Activated T-cell treated with anti-CD3 and anti-CD28 coated beads for 1 hour (primary cell): ENCODE results near the gene TAF13.
"Not testable (repeated sequence)": the region's sequence is repeated elsewhere in the genome, so short reads cannot be mapped to it uniquely, and the experiment has no call there.

Experiments used
- DNase-seq: peaks from one replicate; pipeline ENCODE4 v3.0.0-alpha.2; 2020; ENCODE audit warnings: low read depth

Gene TAF13

DNA sequence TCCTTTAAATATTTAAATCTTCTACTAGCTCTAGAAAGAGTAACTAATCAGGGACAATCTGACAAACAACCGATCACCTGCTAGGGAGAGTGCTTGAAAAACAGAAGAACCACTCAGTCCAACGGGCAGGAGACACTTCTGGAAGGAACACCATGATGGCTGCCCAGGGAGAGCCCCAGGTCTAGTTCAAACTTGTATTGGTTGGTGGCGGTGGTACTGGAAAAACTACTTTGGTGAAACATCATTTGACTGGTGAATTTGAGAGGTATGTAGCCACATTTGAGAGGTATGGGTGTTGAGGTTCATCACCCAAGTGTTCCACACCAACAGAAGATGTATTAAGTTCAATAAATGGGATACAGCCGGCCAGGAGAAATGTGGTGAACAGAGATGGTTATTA, 29.1 kb downstream of the TAF13 start:
- no peak for DNase-seq

DNA sequence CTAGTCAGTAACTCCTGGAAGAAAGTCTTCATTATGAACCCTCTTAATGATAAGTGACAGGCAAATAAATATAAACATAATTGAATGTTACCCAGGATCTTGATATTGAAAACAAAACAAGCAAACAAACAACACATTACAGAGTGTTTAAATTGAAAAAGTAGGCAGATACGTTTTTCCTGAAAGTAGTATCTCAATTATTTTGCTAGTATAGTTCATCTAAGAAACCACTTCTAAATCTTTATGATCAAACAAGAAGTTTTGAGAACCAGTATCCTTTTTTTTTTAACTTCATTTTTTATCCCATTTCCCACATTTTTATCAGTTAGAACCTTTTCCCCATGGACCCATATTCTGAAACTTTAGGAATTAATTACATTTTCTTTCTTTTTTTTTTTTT, 30.2 kb downstream of the TAF13 start:
- no peak for DNase-seq

DNA sequence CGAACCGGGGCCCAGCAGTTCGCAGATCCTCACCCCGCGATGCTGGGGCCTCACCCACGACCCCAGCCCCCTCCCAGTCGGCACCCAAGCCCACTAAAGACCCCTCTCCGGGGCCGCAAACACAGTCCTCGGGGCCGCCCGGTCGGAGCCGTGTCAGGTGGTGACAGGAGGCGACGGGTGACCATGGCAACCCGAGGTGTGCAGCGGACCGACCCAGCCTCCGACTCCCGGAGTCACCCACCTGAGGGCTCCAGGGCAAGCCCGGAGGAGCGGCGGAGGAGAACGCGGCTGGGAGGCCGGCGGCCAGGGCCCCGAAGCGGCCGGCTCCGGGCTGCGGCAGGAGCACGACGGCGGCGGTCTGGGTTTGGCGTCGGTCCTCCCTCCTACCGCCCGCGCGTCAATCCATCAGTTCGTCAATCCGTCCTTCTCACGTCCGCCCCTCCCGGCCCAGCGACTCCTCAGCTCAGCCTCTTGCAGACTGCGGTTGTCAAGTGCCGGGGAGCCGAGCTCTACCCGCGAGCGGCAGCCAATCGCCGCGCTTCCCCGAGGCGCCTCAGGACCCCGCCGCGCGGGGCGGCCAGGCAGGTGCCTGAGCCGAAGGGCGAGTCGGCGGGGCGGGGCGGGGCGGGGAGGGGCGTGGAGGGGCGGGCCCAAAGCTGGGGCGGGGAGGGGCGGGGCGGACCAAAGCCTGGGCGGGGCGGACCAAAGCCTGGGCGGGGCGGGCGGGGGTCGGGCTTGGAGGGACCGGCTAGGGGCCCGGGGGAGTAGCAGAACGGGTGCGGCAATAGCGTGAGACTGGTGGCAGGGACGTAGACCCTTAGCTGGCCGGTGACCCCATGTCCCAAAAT, 34.0 kb downstream of the TAF13 start, which contains the start of gene WDR47:
TSS of gene WDR47 (minus strand) at position 482 of the 848 bp plus-strand sequence. CDS start 18,590 bp downstream, outside the sequence.
- DNase-seq = peak; percentile 90

DNA sequence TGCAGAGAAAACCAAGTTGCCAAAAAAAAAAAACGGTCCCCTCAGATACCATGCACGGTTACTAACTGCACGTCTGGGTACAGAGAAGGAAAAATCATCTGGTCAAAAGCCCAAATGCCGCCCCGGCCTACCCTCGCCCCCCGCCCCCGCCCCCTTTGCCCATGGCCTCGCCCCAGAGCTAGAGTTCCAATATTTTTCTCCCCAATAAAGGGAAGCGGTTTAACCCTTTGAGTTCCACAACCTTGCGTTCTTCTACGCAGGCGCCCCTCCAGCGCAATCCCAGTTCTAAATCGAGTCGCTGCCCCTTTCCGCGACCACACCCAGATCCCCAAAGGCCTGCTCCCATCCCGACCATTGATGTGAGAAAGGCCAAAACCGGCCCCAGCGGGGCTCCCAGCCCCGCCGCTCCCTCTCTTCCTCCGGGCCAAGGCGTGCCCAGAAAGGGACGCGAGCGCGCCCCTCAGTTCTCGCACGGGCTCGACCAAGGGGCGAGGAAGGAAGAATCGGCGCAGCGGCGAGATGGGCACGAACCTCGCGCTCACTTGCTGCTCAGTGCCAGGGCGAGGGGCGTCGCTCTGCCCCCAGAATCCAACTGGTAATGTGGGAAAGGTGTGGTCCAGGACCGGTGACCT, 34.7 kb downstream of the TAF13 start:
- peak; percentile 19 for DNase-seq

DNA sequence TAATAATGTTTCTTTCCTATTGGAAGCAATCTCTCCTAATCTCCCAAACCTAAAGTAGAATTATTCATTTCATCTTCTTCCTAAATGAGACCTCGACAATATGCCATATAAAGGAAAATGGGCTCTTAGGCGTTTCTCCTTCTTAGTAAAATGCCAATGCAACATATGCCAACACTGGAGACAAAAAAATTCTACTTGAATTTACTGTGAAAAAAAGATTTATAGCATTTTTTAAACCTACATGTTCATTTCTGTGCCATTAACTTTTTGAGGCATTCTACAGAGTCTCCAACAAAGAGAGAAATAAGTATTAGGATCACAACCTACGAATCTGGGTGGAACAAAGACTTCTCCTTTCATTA, 35.2 kb downstream of the TAF13 start:
- DNase-seq = no peak

DNA sequence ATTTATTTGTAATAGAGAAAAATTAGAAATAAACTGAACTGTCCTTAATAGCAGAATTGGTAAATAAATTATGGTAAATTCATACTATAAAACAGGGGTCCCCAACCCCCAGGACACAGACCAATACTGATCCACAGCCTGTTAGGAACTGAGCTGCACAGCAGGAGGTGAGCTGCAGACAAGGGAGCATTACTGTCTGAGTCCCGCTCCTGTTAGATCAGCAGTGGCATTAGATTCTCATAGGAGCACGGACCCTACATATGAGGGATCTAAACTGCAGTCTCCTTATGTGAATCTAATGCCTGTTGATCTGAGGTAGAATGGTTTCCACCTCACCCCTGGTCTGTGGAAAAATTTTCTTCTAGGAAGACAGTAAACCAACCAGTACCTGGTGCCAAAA, 41.4 kb downstream of the TAF13 start:
- no peak for DNase-seq

DNA sequence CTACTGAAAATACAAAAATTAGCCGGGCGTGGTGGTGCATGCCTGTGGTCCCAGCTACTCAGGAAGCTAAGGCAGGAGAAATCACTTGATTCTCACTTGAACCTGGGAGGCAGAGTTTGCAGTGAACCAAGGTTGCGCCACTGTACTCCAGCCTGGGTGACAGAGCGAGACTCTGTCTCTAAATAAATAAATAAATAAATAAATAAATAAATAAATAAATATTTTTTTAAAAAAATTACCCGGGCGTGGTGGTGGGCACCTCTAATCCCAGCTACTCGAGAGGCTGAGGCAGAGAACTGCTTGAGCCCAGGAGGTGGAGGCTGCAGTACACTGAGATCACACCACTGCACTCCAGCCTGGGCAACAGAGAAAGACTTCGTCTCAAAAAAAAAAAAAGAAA, 46.3 kb downstream of the TAF13 start:
- not testable (repeated sequence) for DNase-seq

DNA sequence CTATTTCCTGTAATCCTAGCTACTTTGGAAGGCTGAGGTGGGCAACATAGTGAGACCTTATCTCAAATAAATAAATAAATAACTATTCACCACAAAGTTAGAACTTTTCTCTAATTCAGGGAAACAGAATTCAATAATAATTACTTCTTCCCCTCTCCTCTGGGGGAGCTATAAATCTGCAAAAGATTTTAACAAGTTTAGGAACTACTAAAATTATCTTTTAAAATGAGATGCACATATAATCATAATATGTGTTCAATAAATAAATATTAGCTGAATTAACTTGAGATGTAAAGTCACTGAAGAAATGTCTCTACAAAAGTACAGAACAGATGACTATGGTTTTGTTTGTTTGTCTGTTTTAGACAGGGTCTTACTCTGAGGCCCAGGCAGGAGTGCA, 48.0 kb downstream of the TAF13 start:
- DNase-seq = no peak

DNA sequence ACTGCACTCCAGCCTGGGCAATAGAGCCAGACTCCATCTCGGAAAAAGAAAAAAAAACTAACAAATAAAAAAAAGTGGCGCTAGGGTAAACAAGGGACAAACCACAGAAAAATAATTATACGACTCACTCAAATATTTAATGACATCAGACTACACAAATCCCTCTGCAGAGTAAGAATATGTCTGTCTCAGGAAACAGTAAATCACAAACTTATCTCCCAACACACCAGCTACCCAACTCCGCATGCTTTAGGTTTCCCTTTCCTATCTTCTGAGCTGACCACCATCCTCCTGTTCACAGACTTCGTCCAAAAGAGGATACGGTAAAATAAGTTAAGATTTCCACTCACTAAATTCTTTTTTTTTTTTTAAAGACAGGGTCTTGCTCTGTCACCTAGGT, 50.1 kb downstream of the TAF13 start:
- no peak for DNase-seq

DNA sequence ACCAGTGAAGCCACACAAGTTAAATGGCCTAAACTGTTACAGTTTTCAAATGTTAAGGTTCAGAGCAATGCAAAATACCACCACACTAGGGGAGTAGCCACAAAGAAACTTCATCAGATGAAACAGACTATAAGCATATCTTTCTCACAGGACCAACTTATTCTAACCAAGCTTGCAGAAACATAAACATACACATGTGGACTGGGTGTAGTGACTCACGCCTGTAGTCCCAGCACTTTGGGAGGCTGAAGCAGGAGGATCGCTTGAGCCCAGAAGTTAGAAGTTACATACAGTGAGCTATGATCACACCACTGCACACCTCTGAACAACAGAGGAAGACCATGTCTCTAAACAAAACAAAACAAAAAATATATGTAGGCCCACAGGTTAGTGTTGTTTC, 51.2 kb downstream of the TAF13 start:
- no peak for DNase-seq

DNA sequence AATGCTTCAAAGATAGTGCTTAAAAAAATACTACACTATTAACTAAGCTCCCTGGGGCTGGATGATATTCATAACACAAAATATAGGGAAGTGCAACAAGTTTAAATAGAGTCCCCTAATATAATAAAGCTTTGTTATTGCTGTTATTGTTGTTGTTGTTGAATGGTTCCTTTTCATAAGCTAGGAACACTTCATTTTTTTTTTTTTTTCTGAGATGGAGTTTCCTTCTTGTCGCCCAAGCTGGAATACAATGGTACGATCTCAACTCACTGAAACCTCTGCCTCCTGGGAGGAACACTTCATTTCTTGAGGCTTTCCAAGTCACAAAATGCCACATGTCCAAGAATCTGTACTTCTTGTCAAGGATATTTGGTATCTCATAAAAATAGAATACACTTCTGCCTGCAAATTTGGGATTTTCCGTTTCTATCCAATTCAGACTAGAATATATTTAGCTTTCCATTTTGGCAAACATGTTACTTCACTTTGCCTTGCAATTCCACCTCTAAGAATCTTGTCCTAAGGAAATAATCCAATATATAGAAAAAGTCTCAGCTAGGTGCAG, 55.0 kb downstream of the TAF13 start:
- no peak for DNase-seq

DNA sequence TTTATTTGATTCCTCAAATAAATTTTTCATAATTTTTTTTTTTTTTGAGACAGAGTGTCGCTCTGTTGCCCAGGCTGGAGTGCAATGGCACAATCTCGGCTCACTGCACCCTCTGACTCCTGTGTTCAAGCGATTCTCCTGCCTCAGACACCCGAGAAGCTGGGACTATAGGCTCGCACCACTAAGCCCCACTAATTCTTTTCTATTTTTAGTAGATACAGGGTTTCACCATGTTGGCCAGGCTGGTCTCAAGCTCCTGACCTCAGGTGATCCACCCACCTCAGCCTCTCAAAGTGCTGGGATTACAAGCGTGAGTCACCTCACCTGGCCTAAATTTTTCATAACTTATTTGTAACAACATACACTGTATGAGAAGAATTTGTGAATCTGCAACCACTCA, 58.1 kb downstream of the TAF13 start:
- not testable (repeated sequence) for DNase-seq

DNA sequence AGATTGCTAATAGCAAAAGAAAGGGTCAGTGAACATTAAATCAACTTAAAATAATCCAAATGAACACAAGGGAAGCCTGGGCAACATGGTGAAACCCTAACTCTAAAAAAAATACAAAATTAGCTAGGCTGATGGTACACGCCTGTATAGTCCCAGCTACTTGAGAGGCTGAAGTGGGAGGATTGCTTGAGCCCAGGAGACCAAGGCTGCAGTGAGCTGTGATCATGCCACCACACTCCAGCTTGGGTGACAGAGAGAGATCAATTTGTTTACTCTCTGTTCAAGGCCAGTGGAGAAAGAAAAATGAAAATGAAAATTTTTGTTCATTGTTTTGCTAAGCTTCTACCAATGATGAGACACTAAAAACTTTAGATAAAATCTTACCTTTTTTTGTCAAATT, 58.7 kb downstream of the TAF13 start:
- DNase-seq = no peak
